ENCODE results near the gene SLC66A1.

GRCh38 chr1:19353596-19353995, 41.5 kb downstream of the SLC66A1 start:
- TF ChIP-seq CTCF (IDR thresholded peaks at IDR 0.05) (no peak), POLR2A (IDR thresholded peaks at IDR 0.05) (no peak)
